Adrenal gland (tissue), 12 donors: ENCODE data around the gene ENPP1. TPM values are rescaled to one million over a fixed set of nuclear protein-coding genes. Genes with fewer than 3 reads are reported as not detected.

Source experiments
- DNase-seq, 7 donors: peaks; one replicate each; pipeline ENCODE4 v3.0.0-alpha.2; 2019 to 2020
- H3K27ac ChIP-seq, 5 donors: fragments of 200-600 bp; sonication (generic) in 4 of 5; 1 replicate in 3 of 5; 2 replicates in 2 of 5; pipeline versions ENCODE4 v1.5.1 to v1.8.0; 2016 to 2020; ENCODE audit warnings: mild to moderate bottlenecking in 1 of 5
- H3K27me3 ChIP-seq: fragments of 200-600 bp; 2 replicates; pipeline ENCODE4 v1.8.0; 2021
- H3K36me3 ChIP-seq, 2 donors: fragments of 200-600 bp; replicated peaks in 1 of 2; 1 replicate in 1 of 2; 2 replicates in 1 of 2; pipeline versions ENCODE4 v1.5.1 to v1.8.0; 2018 to 2022
- H3K4me1 ChIP-seq, 2 donors: fragments of 200-600 bp; replicated peaks in 1 of 2; 1 replicate in 1 of 2; 2 replicates in 1 of 2; pipeline versions ENCODE4 v1.5.1 to v1.8.0; 2018 to 2021
- H3K4me3 ChIP-seq, 4 donors: fragments of 200-600 bp; sonication (generic) in 3 of 4; one replicate each; pipeline ENCODE4 v1.5.1; 2016 to 2018
- H3K9me3 ChIP-seq, 3 donors: fragments of 200-600 bp; sonication (generic) in 1 of 3; replicated peaks in 1 of 3; 1 replicate in 2 of 3; 2 replicates in 1 of 3; pipeline versions ENCODE4 v1.5.1 to v1.8.0; 2016 to 2021
- CTCF ChIP-seq, 6 experiments: fragments of 450-650 bp in 4 of 6; fragments of 200-600 bp in 2 of 6; sonication (generic) in 1 of 6; IDR thresholded peaks; 1 replicate in 5 of 6; 2 replicates in 1 of 6; pipeline versions ENCODE4 v1.5.1 to v1.8.0; 2016 to 2021; ENCODE audit warnings: antibody characterized with exemption in 6 of 6, mild to moderate bottlenecking in 2 of 6, moderate library complexity in 1 of 6
- POLR2A ChIP-seq, 2 donors: fragments of 450-650 bp; IDR thresholded peaks; one replicate each; pipeline ENCODE4 v1.6.1; 2017; ENCODE audit warnings: antibody characterized with exemption in 2 of 2, mild to moderate bottlenecking in 2 of 2, moderate library complexity in 1 of 2
- WGBS, 4 donors: extraction: QIAGEN DNeasy Blood & Tissue Kit in 2 of 4; methylation state at CpG; one replicate each; pipeline versions ENCODE4 v1.1.5 to v1.1.7; 2013 to 2017; 5-methylcytosine and 5-hydroxymethylcytosine counted together
- intact Hi-C, 2 donors: fragments of 100-400 bp; cut with DNase I; formaldehyde crosslinking; loops; one replicate each; pipeline versions ENCODE4 v1.14.1 to v1.15.0; 2022 to 2023
- polyA plus RNA-seq, 3 donors: library from polyadenylated mRNA; stranded (reverse); fragments of 200-250 nt in 2 of 3; fragments of 350-450 nt in 1 of 3; fragmentation: Illumina TruSeq in 1 of 3; extraction: RNeasy Lipid Tissue Mini Kit (QIAGEN cat#74804) in 1 of 3; gene quantifications; one replicate each; pipeline ENCODE4 v1.2.3, GENCODE V29; 2013 to 2014
- total RNA-seq, 9 donors: library from RNA; depleted of rRNA in 4 of 9; stranded (reverse); fragments of >200 nt in 4 of 9; fragments of 120-200 nt in 1 of 9; fragmentation: NEBNext Ultra II Directional in 1 of 9; extraction: Animal tissue kit (Norgen Biotek cat#: 25700) in 1 of 9; gene quantifications; one replicate each; pipeline versions ENCODE4 v1.1.0 to v1.2.4, GENCODE V29; 2013 to 2023
- donor health status: healthy with polysubstance abuse.
- donor health status: Bipolar disorder and iron deficiency.
- donor health status: DM: yes; HTN: yes; CAD: no.
- donor health status: DM: no; HTN: no; CAD: no.
- donor health status: DM: no; HTN: no; CAD: no.
- donor health status: DM: yes; HTN: yes; CAD: no.

ENPP1 gene
- total and polyA plus RNA-seq, 12 donors = 2.1 to 44.7 (median 9.5) TPM

GRCh38 chr6:131816869-131817268, 9.0 kb downstream of the ENPP1 start:
- DNase-seq = no peak
- intact Hi-C loops = no loop called here

GRCh38 chr6:131819572-131820124, 11.8 kb downstream of the ENPP1 start:
- H3K4me3 ChIP-seq = no peak overlapping the region
- H3K27ac ChIP-seq = no peak overlapping the region
- no peaks in the 10 kb centered on the region for H3K9me3 ChIP-seq
- no peaks in the 10 kb centered on the region for H3K36me3 ChIP-seq
- no peaks in the 10 kb centered on the region for H3K4me1 ChIP-seq
- 46 to 61% (median 53%) methylated on average over 7 of the region's 7 CpGs for WGBS, 4 donors
- TF ChIP-seq CTCF (IDR thresholded peaks at IDR 0.05) (no peak), POLR2A (IDR thresholded peaks at IDR 0.05) (no peak)
- H3K27me3 ChIP-seq = no peaks in the 10 kb centered on the region
- intact Hi-C loops = no loop called here
- no peak for DNase-seq

More at GRCh38 chr6:131816869-131817268, 9.0 kb downstream of the ENPP1 start:
- no peaks in the 10 kb centered on the region for H3K9me3 ChIP-seq
- no peak overlapping the region for H3K4me3 ChIP-seq
- H3K27ac ChIP-seq = no peak overlapping the region
- no peaks in the 10 kb centered on the region for H3K27me3 ChIP-seq
- no peaks in the 10 kb centered on the region for H3K36me3 ChIP-seq
- WGBS, 4 donors = 64 to 76% (median 67%) methylated on average over 1 of the region's 1 CpG
- TF ChIP-seq POLR2A (IDR thresholded peaks at IDR 0.05) (no peak), CTCF (IDR thresholded peaks at IDR 0.05) (no peak)
- H3K4me1 ChIP-seq = no peaks in the 10 kb centered on the region

- intact Hi-C loops = no loop called here
- Histone ChIP-seq H3K4me1 (peaks cover 0 to under 1% of the 10 kb centered on the region in 2 donors), H3K4me3 (no peak overlapping the region), H3K9me3 (no peaks in the 10 kb centered on the region), H3K27me3 (no peaks in the 10 kb centered on the region), H3K27ac (no peak overlapping the region), H3K36me3 (no peaks in the 10 kb centered on the region)
- WGBS, 4 donors = 80 to 86% (median 85%) methylated on average over 6 of the region's 6 CpGs
- no peak for DNase-seq
- TF ChIP-seq CTCF (IDR thresholded peaks at IDR 0.05) (no peak), POLR2A (IDR thresholded peaks at IDR 0.05) (no peak)
Observed at GRCh38 chr6:131821010-131821807, 13.4 kb downstream of the ENPP1 start.

GRCh38 chr6:131822119-131822518, 14.3 kb downstream of the ENPP1 start:
- H3K4me1 ChIP-seq = peaks cover 0 to 5% of the 10 kb centered on the region in 2 donors
- TF ChIP-seq POLR2A (IDR thresholded peaks at IDR 0.05) (no peak), CTCF (IDR thresholded peaks at IDR 0.05) (no peak)
- H3K4me3 ChIP-seq = no peak overlapping the region
- no peaks in the 10 kb centered on the region for H3K27me3 ChIP-seq
- no peak for DNase-seq
- no peaks in the 10 kb centered on the region for H3K9me3 ChIP-seq
- intact Hi-C loops = no loop called here
- H3K36me3 ChIP-seq = no peaks in the 10 kb centered on the region
- WGBS, 4 donors = 57 to 69% (median 67%) methylated on average over 3 of the region's 3 CpGs
- no peak overlapping the region for H3K27ac ChIP-seq
